Forelimb muscle (tissue), 1 donor: ENCODE measurements around the gene UBE2E3. TPM values are rescaled to one million over a fixed set of nuclear protein-coding genes. Genes with fewer than 3 reads are reported as not detected.
"Not testable (repeated sequence)": the region's sequence is repeated elsewhere in the genome, so short reads cannot be mapped to it uniquely, and the experiment has no call there.

Source experiments
- DNase-seq: peaks from one replicate; pipeline ENCODE4 v3.0.0-alpha.2; 2013; ENCODE audit warnings: low read depth
- polyA plus RNA-seq: library from polyadenylated mRNA; unstranded; fragments of 120-200 nt; gene quantifications from one replicate; pipeline ENCODE4 v1.2.1, GENCODE V29; 2013; ENCODE audit not compliant: insufficient read length

UBE2E3 gene
- polyA plus RNA-seq, 1 donor = 125 TPM

GRCh38 chr2:181036445-181036844 lies 56.0 kb downstream of the UBE2E3 start:
- no peak for DNase-seq

- DNase-seq = no peak
These were observed 56.6 kb downstream of the UBE2E3 start for GRCh38 chr2:181036848-181037603.

- DNase-seq = no peak
These were observed 57.5 kb downstream of the UBE2E3 start for GRCh38 chr2:181037922-181038321.

- no peak for DNase-seq
These were observed 58.4 kb downstream of the UBE2E3 start for GRCh38 chr2:181038796-181039195.

GRCh38 chr2:181040839-181041238 lies 60.4 kb downstream of the UBE2E3 start:
- DNase-seq = not testable (repeated sequence)

GRCh38 chr2:181041661-181042060 lies 61.3 kb downstream of the UBE2E3 start:
- no peak for DNase-seq

- DNase-seq = no peak
These were observed 62.3 kb downstream of the UBE2E3 start for GRCh38 chr2:181042706-181043105.

- DNase-seq = no peak
These were observed 66.4 kb downstream of the UBE2E3 start for GRCh38 chr2:181046833-181047232.

- no peak for DNase-seq
These were observed 67.4 kb downstream of the UBE2E3 start for GRCh38 chr2:181047829-181048228.

GRCh38 chr2:181051861-181052522 lies 71.6 kb downstream of the UBE2E3 start:
- no peak for DNase-seq

GRCh38 chr2:181052523-181052891 lies 72.1 kb downstream of the UBE2E3 start:
- no peak for DNase-seq

GRCh38 chr2:181054256-181054655 lies 73.9 kb downstream of the UBE2E3 start:
- DNase-seq = no peak

- DNase-seq = no peak
These were observed 74.4 kb downstream of the UBE2E3 start for GRCh38 chr2:181054843-181055242.

GRCh38 chr2:181058378-181059269 lies 78.2 kb downstream of the UBE2E3 start:
- DNase-seq = no peak

GRCh38 chr2:181063696-181064095 lies 83.3 kb downstream of the UBE2E3 start:
- no peak for DNase-seq

- DNase-seq = no peak
These were observed 85.1 kb downstream of the UBE2E3 start for GRCh38 chr2:181065458-181065857.

- no peak for DNase-seq
These were observed 85.9 kb downstream of the UBE2E3 start for GRCh38 chr2:181066333-181066732.

- DNase-seq = no peak
These were observed 89.9 kb downstream of the UBE2E3 start for GRCh38 chr2:181070119-181070835.

- no peak for DNase-seq
These were observed 90.4 kb downstream of the UBE2E3 start for GRCh38 chr2:181070836-181071200.

GRCh38 chr2:181072486-181073235 lies 92.3 kb downstream of the UBE2E3 start:
- DNase-seq = no peak

- DNase-seq = no peak
These were observed 93.5 kb downstream of the UBE2E3 start for GRCh38 chr2:181073896-181074295.
